ENCODE measurements around the gene RFC4.
A peak's percentile ranks its signal among the peaks of the same experiment; 100 is the strongest.
"Not testable (repeated sequence)": the region's sequence is repeated elsewhere in the genome, so short reads cannot be mapped to it uniquely, and the experiment has no call there.

The RFC4 gene

DNA sequence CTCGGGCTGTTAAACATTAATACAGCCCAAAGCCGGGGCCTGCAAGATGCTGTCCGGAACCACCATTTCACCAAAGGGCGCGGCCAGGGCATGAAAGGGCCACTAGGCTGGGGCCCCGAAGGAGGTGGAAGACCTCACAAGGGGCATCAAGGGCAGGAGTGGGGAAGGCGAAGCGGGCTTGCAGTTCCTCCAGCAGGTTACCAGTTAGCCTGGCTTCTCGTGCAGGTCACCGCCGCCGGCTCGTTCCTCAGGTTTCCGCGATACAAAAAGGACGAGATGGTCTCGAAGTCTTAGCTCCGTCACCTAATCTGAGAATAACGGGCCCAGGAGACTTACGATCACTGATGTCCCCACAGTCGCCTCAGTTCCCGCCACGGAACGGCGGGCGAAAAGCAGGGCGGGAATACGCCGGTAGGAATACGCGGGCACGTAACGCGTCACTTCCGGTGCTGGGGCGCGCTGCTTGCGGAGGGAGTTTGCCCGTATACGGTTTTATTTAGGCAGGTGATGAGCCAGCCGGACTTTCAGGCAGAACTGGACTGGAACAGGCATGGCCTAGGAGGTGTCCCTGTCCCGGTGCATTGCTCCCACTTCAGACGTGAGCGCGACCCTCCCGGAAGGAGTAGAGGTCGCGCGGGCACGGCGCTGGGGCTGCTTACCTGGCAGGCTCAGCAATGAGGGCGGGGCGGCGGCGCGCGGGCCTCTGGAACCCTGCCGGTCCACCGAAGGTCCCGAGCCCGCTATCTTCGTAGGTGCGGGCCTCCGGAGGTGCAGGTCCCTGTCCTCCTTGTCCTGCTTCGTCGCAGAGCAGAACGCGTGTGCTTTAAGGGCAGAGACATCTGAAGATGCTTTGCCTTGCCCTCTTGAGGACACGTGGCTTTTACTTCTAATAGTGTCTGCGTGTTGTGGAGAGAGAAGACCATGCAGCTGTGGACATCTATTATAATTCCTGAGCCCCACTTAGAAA lies at the start of gene RFC4:
Gene RFC4, minus strand, starts transcription at position 394 of the 967 bp plus-strand sequence. CDS start 1,769 bp downstream, outside the sequence.
- DNase-seq = peak; percentile 74

DNA sequence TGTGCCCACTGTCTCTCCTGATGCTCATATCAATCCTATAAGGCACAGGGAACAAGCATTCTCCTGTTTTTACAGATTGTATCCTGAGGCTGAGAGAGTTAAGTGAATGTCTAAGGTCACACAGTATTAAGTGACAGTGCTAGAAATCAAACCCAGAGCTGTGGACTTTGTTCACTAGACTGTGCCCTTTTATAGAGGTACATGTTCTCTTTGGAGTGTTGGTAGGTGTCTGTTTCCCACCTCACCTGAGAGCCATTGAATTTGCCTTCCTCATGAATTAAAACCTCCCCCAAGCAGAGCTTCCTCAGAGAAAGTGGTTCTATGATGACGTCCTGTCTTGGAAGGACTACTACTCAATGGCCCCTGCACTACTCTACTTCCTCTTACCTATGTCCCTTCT lies 48.7 kb upstream of the RFC4 start:
- no peak for DNase-seq

DNA sequence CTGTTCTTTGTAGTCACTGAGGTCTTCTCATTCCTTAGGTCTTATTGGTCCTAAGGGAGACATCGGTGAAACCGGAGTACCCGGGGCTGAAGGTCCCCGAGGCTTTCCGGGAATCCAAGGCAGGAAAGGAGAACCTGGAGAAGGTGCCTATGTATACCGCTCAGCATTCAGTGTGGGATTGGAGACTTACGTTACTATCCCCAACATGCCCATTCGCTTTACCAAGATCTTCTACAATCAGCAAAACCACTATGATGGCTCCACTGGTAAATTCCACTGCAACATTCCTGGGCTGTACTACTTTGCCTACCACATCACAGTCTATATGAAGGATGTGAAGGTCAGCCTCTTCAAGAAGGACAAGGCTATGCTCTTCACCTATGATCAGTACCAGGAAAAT lies 47.9 kb upstream of the RFC4 start:
- no peak for DNase-seq

- no peak for DNase-seq
These were observed 46.7 kb upstream of the RFC4 start for GRCh38 chr3:186852994-186853393.

- not testable (repeated sequence) for DNase-seq
These were observed 45.6 kb upstream of the RFC4 start for GRCh38 chr3:186851835-186852234.

- peak; percentile 67 for DNase-seq
These were observed 43.2 kb upstream of the RFC4 start for GRCh38 chr3:186849374-186849975.

- no peak for DNase-seq
These were observed 41.2 kb upstream of the RFC4 start for GRCh38 chr3:186847437-186847836.

- DNase-seq = no peak
These were observed 39.5 kb upstream of the RFC4 start for GRCh38 chr3:186845756-186846155.

GRCh38 chr3:186844908-186845307 lies 38.6 kb upstream of the RFC4 start:
- no peak for DNase-seq

DNA sequence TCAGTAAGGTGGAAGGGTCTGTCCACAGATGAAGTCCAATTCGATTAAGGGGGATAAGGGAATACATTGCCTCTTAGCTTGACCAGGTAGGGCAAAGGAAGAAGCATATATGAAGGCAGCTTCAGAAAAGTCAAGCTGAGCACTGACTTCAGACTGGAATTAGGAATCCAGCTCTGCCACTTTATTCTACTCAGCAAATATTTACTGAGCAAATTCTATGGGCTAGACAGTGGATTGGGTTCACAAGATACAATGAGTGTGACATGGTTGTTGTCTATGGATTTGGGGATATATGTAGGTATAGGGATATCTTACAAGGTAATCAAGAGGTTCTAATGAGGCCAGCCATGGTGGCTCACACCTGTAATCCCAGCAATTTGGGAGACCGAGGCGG lies 36.8 kb upstream of the RFC4 start:
- DNase-seq = no peak

GRCh38 chr3:186842426-186843038 lies 36.2 kb upstream of the RFC4 start, which contains the start of gene ADIPOQ:
Gene ADIPOQ, plus strand, starts transcription at chr3:186842710. Its CDS starts 10,349 bp downstream, at chr3:186853059.
- no peak for DNase-seq

- no peak for DNase-seq
These were observed 35.3 kb upstream of the RFC4 start for GRCh38 chr3:186841620-186842019.

DNA sequence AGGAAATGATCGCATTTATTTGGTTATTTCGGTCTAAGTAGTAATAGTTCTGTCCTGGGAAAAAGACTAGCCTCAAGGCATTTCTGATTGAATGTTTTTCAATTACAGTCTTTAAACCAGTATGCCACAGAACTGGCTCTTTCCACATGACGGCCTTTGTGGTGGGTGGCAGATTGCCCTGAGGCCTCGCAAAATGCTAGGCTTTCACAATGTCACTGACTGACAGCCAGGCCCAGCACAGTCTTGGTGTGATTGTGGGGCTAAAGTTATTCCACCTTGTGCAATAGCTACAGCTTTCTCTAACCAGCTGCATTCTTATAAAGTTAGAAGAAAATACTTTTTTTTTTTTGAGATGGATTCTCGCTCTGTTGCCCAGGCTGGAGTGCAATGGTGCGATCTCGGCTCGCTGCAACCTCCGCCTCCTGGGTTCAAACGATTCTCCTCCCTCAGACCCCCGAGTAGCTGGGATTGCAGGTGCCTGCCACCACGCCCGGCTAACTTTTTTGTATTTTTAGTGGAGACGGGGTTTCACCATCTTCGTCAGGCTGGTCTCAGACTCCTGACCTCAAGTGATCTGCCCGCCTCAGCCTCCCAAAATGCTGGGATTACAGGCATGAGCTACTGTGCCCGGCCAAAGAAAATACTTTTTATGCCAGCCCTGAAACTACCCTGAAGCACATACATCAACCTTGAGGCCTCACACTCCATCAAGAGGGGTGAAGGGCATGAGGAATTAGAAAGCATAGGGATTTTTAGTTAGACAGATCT lies 33.8 kb upstream of the RFC4 start:
- DNase-seq = no peak

DNA sequence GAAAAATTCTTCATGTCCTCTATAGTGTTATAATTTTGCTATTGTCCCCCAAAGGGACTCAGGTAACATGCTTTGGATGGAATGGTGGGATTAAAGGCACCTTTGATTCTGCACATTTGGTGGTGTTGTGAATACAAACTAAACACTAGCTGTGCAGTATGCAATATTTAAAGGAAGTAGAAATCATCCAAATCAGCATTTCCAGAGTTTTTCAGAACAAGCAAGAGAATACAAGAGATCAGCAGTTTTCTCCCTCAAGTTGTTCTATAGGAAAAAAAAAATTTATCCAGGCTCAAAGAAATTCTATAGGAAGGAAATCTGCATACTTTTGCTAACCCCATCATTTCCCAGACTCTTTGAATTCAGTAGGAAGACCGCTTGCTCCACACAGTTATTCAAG lies 26.0 kb upstream of the RFC4 start:
- DNase-seq = no peak

DNA sequence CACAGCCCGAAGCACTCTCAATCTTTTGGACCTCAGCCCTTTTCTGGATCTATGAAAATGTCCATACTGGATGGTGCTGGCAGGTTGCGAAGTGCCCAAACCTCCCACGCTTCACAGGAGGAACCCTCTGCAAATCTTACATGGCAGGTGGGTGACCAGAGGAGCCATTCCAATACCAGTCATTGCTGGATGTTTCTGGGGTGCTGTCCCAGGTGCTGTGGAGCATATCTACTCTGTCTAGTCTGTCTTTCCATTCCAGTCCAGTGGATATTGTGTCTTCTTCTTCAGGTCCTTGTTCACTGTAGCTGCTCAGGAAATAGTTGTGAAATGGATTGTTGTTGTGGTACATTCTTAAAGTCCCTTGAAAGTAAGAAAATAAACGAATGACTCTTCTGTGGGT lies 25.5 kb upstream of the RFC4 start:
- no peak for DNase-seq

DNA sequence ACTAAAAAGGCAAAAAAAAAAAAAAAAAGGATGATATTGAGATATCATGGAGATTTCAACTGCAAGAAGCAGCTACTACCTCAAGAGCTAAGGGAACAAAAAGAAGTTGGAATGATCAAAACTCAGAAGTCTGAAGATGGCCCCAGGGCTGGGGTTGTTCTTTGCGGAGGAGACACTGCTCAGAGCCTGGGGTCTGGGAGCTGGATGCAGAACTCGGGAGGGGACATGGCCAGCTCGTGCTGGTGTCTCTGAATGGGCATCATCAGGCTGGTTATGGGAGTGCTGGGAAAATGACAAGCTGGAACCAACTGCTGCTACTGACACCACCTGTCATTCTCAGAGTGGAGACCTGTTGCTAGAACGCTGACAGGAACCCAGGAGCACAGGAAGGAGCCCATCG lies 22.1 kb upstream of the RFC4 start:
- DNase-seq = no peak

DNA sequence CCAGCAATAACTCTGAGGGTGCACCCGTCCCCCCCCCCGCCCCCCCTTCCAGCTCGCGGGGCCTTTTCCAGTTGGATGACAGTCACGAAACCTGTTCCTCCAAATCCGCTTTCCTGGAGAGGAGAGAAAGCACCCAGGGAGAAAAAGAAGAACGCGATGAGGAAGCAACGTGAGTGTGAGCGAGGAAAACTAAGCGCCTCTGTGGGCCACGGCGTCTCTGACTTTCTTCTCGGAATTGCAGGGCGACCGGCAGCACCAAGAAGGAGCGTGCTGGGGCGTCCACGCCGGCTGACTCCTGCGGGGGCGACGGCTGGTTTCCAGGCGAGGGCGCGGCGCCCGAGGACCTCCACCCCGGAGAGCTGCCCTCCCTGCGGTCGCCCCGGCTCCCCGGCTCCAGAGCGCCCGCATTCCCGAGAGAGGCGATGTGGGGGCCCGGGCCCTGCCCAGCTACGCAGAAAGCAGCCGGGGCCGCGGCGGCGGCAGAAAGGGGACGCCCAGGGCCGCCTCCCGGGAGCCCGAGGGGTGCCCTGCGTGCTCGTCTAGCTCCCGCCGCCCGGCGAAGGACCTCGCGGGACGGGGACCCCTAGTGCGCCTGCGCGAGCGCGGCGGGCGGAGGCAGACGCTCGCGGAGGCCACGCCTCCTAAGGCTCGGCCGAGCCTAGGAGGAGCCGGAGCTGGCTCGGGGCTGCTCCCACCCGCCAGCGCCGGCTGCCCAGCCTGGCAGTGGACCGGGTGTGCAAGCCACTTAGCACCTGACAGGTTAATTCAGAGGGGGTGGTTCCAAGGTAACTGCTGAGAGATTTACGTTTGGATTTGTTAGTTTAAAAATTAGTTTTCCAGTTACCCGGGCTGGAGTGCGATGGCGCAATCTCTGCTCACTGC lies 20.9 kb upstream of the RFC4 start:
- DNase-seq = no peak

- DNase-seq = no peak
These were observed 20.2 kb upstream of the RFC4 start for GRCh38 chr3:186826410-186826975.

- DNase-seq = no peak
These were observed 19.7 kb upstream of the RFC4 start for GRCh38 chr3:186825872-186826409.

GRCh38 chr3:186825294-186825821 lies 19.1 kb upstream of the RFC4 start:
- no peak for DNase-seq
